ENCODE data around the gene COL5A1.

DNA sequence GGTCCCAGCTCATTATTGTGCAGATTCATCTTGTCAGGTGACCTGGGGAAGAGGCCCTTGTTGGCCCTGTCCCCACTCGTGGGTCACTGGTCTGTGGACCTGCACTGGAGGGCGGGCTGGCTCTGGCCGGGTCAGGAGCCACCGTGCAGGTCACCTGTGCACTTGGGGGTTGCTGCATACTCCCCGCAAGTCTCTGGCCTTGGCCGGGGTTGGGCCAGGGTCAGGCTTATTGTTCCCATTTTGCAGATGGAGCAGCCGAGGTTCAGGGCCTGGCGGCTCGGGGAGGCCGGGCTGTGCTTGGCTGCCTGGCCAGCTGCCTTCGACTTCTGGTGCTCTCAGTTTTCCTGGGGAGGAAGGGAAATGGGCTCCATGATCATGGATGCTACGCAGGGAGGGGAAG lies 130.7 kb downstream of the COL5A1 start:
- no peak for TF ChIP-seq EZH2 (IDR thresholded peaks at IDR 0.05; ENCODE audit: insufficient read depth, poor library complexity, severe bottlenecking)
- no peak for TF ChIP-seq EZH2phosphoT487 (IDR thresholded peaks at IDR 0.05; ENCODE audit: insufficient read depth, low read depth)
